HG03039 (cell line): ENCODE measurements around the gene KRTAP10-8.
"Not testable (repeated sequence)": the region's sequence is repeated elsewhere in the genome, so short reads cannot be mapped to it uniquely, and the experiment has no call there.

Experiments
- ATAC-seq: cut with Tn5 transposase; IDR thresholded peaks from one replicate; pipeline ENCODE4 v1.9.1; 2021; ENCODE audit warnings: mild to moderate bottlenecking, moderate library complexity; ENCODE audit not compliant: unreplicated experiment

The KRTAP10-8 gene

GRCh38 chr21:44612029-44612486 is at the start of gene KRTAP10-8:
Gene KRTAP10-8, plus strand, starts transcription at chr21:44612079. Its CDS starts 22 bp downstream, at chr21:44612101.
- ATAC-seq: no peak

DNA sequence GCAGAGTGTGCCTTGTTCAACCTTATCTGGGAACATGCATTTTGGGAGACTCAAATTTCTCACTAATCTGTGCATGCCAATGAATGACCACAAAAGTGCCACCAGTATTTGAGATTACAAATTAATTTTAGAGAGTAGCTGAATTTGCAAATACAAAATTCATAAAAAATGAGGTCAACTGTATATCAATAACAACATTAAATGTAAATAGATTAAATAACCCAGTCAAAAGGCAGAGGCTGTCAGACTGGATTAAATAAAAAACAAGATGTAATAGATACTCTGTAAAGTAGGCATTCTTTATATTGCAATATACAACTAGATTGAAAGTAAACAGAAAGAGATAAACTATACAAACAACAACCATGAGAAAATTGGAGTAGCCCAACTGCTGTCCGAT is 47.8 kb upstream of the KRTAP10-8 start:
- ATAC-seq: no peak

GRCh38 chr21:44564886-44565598 is 46.8 kb upstream of the KRTAP10-8 start:
- no peak for ATAC-seq

GRCh38 chr21:44566403-44566802 is 45.5 kb upstream of the KRTAP10-8 start:
- ATAC-seq: no peak

DNA sequence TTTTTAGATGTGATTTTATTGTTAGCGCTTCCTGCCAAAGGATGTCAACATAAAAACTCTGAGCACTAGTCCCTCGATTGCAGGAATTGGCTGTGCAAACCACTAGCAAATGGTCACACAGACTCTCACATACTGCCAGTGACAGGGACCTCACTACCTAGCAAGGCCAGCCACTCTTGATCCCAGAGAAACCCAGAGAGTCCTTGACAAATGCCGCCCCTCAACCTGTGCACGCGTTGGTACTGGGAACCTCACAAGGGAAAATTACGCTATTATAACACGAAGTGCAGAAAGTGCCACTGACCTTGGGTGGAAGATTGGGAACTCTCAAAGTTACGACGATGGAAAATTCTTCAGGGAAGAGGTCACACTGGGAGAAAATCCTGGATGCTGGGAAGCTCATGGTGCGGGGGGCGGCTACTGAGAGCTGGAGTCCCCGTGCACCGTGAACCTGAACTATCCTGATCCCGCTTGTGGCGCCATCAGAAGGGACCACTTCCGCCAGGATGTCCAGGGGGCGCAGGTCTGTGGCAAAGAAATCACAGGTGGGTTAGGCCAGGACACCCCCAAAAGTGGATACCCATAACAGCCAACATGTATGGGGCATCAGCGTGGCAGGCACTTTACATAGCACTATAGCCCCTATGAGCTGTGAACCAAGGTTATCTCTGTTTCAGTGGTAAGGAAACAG is 44.3 kb upstream of the KRTAP10-8 start:
- no peak for ATAC-seq

DNA sequence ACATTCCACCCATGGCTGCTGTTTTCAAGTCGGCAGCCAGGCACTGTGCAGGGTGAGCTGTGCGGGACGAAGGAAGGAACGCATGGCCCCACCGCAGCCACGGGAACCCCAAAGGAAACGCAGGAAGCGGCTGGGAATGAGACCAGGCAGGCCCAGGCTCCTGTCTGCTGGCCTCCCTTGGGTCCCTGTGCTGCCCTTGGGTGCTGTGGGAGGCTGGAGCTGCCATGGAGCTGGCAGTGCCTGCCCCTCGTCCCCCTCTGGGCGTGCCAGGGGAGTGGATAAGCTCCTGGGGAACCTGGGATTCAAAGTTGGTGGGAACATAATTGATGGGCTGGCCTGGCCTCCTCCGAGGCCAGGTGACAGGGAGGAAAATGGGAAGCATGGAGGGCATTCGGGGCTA is 43.6 kb upstream of the KRTAP10-8 start:
- ATAC-seq: no peak

DNA sequence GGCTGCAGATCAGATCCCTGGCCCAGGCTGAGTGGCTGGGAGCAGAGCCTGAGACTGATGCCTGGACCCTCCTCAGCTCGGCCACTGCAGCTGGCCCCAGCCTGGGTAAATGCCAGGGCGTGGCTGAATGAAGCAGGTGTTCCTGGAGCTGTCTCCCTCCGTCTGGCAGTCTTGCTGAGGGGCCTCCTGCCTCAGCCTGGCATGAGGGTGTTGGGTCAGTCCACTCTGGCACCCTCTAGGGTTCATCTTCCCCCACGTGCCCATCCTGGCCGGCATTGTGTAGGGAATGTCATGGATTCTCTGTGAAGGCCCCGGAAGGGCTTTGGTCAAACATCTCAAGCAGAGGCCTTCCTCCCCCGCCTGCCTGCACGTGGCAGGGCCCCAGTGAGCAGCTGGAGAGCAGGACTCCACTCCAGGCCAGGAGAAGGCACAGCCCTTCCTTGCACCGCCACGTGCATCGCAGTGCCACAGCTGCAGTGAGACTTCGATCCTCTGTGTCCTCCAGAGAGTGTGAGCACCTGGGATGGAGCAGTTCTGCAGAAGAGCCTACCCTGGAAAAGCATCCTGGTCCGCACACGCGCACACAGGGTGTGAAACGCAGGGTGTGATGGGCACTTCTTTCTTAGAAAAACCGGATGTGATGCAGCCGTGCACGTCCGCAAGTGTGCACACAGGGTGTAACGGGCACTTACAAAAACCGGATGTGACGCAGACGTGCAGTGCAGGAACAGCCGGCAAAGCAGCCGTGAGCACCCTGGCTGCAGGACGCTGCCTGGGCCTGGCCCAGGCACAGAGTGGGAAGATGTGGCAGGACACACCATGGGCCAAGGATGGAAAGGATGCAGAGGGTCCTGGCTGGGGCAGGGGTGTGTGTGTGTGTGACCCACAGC is 43.0 kb upstream of the KRTAP10-8 start:
- no peak for ATAC-seq

DNA sequence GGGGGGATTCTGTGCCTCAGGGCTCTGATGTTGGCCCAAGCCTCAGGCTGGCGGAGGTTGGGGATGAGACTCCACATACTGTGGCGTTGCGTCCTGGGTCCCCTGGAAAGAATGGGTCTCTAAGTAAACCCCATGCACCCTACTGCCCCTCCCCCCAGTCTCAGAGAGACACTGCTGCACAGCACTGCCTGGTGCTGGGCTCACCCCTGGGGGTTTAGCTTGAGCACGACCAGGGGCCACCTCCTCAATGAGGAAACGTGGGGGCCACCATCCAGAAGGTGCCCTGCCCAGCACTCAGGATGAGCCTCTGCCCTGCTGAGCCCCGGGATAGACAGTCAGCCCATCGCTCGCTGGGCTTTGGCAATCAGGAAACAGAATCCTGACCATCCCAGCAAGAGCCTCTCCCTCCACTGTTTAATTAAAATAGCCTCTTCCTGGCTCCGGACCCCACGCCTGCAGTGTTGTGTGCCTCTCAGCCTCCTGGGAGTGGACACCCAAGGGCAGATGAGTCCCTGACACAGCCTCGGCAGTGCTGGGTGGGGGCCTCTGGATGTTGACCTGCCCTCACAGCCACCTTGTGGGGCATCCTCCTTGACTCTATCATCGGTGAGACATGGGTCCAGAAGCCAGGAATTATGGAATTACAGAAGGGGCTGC is 41.9 kb upstream of the KRTAP10-8 start:
- ATAC-seq: no peak

- ATAC-seq: no peak
These were observed 40.6 kb upstream of the KRTAP10-8 start for GRCh38 chr21:44571296-44571695.

DNA sequence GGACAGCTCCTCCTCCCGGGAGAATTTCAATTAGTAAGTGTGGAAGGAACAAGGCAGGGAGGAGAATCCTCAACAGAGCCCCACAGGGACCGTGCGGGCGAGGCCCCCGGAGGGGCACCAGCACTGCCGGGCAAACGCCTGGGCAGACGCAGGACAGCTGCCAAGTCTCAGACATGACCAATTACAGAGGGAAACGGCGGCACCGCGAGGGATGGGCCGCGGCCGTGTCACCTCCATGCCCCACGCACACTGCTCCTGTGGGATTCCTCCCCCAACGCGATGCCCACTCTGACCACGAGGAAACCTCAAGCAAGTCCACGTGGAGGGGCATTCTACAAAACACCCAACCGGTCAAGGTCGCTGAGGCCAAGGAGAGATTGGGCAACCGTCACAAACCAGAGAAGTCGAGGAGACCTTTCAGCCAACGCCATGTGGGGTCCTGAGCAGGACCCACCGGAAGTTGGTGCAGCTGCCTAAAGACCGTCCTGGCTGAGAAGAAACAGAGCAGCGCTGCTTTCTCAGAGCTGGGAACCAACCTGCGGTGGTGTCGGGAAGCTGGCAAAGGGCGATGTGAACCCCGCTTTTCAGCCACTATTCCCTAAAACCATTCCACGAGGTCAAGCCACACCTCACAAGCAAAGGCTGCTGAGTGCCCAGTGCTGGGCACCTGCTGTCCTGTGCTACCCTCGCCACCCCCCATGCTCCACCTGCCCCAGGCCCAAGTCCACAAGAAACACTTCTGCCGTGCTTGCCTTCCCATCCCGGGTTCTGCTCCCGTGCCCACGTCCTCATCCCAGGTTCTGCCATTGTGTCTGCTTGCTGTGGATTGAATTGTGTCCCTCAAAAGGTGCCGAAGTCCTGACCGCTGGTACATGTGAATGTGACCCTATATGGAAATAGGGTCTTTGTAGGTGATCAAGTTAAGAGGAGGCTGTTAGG is 39.8 kb upstream of the KRTAP10-8 start:
- ATAC-seq: no peak

GRCh38 chr21:44572959-44573583 is 38.8 kb upstream of the KRTAP10-8 start:
- ATAC-seq: no peak

DNA sequence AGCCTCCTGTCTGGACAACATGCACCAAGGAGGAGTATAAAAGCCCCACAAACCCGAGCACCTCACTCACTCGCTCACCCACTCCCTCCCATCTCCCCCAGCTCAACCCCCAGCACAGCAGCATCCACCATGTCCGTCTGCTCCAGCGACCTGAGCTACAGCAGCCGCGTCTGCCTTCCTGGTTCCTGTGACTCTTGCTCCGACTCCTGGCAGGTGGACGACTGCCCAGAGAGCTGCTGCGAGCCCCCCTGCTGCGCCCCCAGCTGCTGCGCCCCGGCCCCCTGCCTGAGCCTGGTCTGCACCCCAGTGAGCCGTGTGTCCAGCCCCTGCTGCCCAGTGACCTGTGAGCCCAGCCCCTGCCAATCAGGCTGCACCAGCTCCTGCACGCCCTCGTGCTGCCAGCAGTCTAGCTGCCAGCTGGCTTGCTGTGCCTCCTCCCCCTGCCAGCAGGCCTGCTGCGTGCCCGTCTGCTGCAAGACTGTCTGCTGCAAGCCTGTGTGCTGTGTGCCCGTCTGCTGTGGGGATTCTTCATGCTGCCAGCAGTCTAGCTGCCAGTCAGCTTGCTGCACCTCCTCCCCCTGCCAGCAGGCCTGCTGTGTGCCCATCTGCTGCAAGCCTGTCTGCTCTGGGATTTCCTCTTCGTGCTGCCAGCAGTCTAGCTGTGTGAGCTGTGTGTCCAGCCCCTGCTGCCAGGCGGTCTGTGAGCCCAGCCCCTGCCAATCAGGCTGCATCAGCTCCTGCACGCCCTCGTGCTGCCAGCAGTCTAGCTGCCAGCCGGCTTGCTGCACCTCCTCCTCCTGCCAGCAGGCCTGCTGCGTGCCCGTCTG is 38.0 kb upstream of the KRTAP10-8 start, which contains the start of gene KRTAP10-4:
TSS of gene KRTAP10-4 (plus strand) at position 100 of the 827 bp plus-strand sequence. CDS start at position 130, 30 bp downstream.
- ATAC-seq: not testable (repeated sequence)

GRCh38 chr21:44574457-44575306 is 37.2 kb upstream of the KRTAP10-8 start:
- ATAC-seq: no peak

DNA sequence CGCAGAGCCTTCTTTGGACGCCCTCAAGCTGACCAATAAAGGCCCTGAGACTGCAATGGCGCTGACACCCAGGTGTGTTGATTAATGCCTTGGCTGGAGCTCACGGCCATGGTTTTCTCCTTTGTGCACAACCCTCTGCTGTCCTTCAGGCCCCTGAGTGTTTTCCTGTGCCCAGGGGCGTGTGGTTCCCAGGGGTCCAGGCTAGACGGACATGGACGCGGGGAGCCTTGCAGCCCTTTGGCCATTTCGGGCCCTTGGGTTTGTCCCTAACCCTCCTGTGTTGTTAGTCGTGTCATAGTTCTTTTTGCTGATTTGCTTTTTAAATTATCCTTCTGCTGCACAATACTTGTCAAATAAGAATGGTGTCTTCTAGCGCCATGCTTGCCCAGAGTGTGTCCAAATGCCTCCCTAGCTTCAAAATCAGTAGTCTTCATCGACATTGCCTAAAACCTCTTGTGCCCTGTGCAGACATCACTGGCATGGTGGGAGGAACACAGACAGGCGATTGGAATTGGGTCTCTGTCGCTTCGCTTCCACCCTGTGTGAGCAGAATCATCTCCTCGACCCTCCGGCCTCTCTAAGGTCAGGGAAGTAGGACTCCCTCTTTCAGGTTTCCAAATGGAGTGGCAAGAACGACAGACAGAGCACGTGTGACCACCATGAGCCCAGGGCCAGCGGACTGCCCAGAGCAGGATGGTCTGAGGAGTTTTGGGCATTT is 36.4 kb upstream of the KRTAP10-8 start:
- ATAC-seq: no peak

- ATAC-seq: no peak
These were observed 35.9 kb upstream of the KRTAP10-8 start for GRCh38 chr21:44576025-44576420.

DNA sequence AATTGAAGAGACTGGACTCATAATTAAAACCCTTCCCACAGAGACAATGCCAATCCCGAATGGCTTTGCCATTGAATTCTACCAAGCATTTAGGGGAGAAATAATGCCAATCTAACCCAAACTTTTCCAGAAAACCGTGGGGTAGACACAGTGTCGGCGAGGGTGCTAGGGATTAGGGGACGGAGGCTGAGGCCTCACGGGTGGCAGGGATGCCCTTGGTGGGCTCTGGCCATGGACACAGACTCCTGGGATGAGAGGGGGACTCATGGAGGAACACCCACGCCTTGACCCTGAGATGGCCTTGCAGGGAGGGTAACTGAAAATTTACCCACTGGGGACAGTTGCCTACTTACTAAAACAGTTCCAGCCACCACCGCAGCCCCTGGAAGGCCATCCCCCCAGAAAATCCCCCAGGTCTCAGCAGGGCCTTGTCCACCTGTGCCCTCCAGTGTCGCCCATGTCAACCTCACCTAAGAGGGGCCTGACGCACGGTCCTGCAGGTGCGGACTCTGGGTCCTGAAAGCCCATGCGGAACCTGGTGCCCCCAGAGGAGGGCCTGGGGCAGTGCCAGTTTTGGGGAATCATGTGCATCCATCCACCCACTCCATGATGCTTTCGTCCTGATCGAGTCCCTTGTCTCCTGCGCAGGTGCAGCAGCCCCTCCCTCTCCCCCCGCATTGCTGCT is 33.4 kb upstream of the KRTAP10-8 start:
- ATAC-seq: no peak
